Measurements from ENCODE around the gene DYRK3.
"Not testable (repeated sequence)": the region's sequence is repeated elsewhere in the genome, so short reads cannot be mapped to it uniquely, and the experiment has no call there.

The DYRK3 gene

GRCh38 chr1:206612129-206612876 is 23.0 kb upstream of the DYRK3 start, which contains the start of gene EIF2D:
Gene EIF2D, minus strand, starts transcription at chr1:206612465. Its CDS starts 123 bp downstream, at chr1:206612342.
- Histone ChIP-seq H2AFZ (ENCODE audit: low read depth) (peak within 1 kb of the TSS; percentile 93), H3K4me1 (ENCODE audit: low read depth, poor library complexity, severe bottlenecking) (peaks cover 20% of the 10 kb centered on the region), H3K4me3 (IDR thresholded peaks at IDR 0.05; ENCODE audit: insufficient read depth, low read depth, low read length) (peak within 1 kb of the TSS; percentile 99), H4K20me1 (ENCODE audit: insufficient read depth) (no peaks in the 10 kb centered on the region), H3K36me3 (ENCODE audit: insufficient read depth) (no peaks in the 10 kb centered on the region), H3K9ac (peak within 1 kb of the TSS; percentile 94), H3K4me2 (peak within 1 kb of the TSS; percentile 84), H3K27me3 (ENCODE audit: insufficient read depth, low read depth) (no peaks in the 10 kb centered on the region), H3K79me2 (ENCODE audit: insufficient read depth, low read depth) (peaks cover 10% of the 10 kb centered on the region; the same call in 1 of the 2 replicates), H3K27ac (peak within 1 kb of the TSS; percentile 63)
- TF ChIP-seq, protein P1, sequence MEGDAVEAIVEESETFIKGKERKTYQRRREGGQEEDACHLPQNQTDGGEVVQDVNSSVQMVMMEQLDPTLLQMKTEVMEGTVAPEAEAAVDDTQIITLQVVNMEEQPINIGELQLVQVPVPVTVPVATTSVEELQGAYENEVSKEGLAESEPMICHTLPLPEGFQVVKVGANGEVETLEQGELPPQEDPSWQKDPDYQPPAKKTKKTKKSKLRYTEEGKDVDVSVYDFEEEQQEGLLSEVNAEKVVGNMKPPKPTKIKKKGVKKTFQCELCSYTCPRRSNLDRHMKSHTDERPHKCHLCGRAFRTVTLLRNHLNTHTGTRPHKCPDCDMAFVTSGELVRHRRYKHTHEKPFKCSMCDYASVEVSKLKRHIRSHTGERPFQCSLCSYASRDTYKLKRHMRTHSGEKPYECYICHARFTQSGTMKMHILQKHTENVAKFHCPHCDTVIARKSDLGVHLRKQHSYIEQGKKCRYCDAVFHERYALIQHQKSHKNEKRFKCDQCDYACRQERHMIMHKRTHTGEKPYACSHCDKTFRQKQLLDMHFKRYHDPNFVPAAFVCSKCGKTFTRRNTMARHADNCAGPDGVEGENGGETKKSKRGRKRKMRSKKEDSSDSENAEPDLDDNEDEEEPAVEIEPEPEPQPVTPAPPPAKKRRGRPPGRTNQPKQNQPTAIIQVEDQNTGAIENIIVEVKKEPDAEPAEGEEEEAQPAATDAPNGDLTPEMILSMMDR (conservative IDR thresholded peaks at IDR 0.05; ENCODE audit: low read depth, low read length), result peak; percentile 90

DNA sequence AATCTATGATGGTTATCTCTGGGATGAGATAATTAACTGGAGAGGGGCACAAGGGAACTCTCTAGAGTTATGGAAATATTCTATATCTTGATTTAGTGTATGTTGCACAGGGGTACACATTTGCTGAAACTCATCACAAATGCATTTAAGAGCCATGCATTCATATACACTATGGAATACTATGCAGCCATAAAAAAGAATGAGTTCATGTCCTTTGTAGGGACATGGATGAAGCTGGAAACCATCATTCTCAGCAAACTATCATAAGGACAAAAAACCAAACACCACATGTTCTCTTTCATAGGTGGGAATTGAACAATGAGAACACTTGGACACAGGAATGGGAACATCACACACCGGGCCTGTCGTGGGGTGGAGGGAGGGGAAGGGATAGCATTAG is 8.9 kb upstream of the DYRK3 start:
- not testable (repeated sequence) for H3K4me2 ChIP-seq; H2AFZ ChIP-seq (ENCODE audit: low read depth); H4K20me1 ChIP-seq (ENCODE audit: insufficient read depth); H3K4me3 ChIP-seq (IDR thresholded peaks at IDR 0.05; ENCODE audit: insufficient read depth, low read depth, low read length); H3K27ac ChIP-seq; H3K27me3 ChIP-seq (ENCODE audit: insufficient read depth, low read depth); H3K4me1 ChIP-seq (ENCODE audit: low read depth, poor library complexity, severe bottlenecking); H3K9ac ChIP-seq; H3K79me2 ChIP-seq (ENCODE audit: insufficient read depth, low read depth); H3K36me3 ChIP-seq (ENCODE audit: insufficient read depth)

- Histone ChIP-seq H3K36me3 (ENCODE audit: insufficient read depth) (no peaks in the 10 kb centered on the region), H2AFZ (ENCODE audit: low read depth) (no peak overlapping the region), H4K20me1 (ENCODE audit: insufficient read depth) (no peaks in the 10 kb centered on the region), H3K4me1 (ENCODE audit: low read depth, poor library complexity, severe bottlenecking) (peaks cover 5% of the 10 kb centered on the region), H3K4me2 (no peak overlapping the region), H3K27ac (no peak overlapping the region), H3K4me3 (IDR thresholded peaks at IDR 0.05; ENCODE audit: insufficient read depth, low read depth, low read length) (no peak overlapping the region), H3K27me3 (ENCODE audit: insufficient read depth, low read depth) (peaks cover 6% of the 10 kb centered on the region; the same call in 1 of the 2 replicates), H3K9ac (no peak overlapping the region), H3K79me2 (ENCODE audit: insufficient read depth, low read depth) (no peaks in the 10 kb centered on the region)
- TF ChIP-seq, protein P1 (conservative IDR thresholded peaks at IDR 0.05; ENCODE audit: low read depth, low read length), result no peak
Observed at GRCh38 chr1:206628916-206629315, 6.4 kb upstream of the DYRK3 start.

GRCh38 chr1:206631085-206631509 is 4.2 kb upstream of the DYRK3 start:
- Histone ChIP-seq H2AFZ (ENCODE audit: low read depth) (no peak overlapping the region), H3K27ac (no peak overlapping the region), H3K36me3 (ENCODE audit: insufficient read depth) (no peaks in the 10 kb centered on the region), H3K4me1 (ENCODE audit: low read depth, poor library complexity, severe bottlenecking) (peaks cover 17% of the 10 kb centered on the region), H3K4me3 (IDR thresholded peaks at IDR 0.05; ENCODE audit: insufficient read depth, low read depth, low read length) (no peak overlapping the region), H3K4me2 (no peak overlapping the region), H3K27me3 (ENCODE audit: insufficient read depth, low read depth) (peaks cover 6% of the 10 kb centered on the region; the same call in 1 of the 2 replicates), H3K9ac (no peak overlapping the region), H4K20me1 (ENCODE audit: insufficient read depth) (no peaks in the 10 kb centered on the region), H3K79me2 (ENCODE audit: insufficient read depth, low read depth) (no peaks in the 10 kb centered on the region)
- TF ChIP-seq, protein P1 (conservative IDR thresholded peaks at IDR 0.05; ENCODE audit: low read depth, low read length), result peak; percentile 65

DNA sequence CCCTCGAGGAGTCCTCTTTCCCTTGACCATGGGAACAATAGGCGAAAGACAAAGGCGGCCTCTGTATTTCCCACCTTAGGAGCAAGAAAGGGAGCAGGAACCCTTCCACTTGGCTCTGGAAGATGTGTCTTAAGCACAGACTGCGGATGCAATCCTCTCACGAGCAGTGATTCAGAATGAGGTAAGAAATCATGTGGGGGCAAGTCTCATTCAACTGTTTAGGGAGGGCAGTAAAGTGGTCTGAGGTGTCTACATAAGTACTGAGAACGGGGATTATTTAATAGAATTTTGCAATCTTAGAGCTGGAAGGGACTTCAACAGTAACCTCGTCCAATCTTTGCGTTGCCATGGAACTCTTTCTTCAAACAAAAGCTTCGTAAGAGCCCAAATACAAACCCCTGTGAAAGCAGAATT is 1.6 kb upstream of the DYRK3 start:
- H3K36me3 ChIP-seq (ENCODE audit: insufficient read depth), result no peaks in the 10 kb centered on the region
- H3K4me1 ChIP-seq (ENCODE audit: low read depth, poor library complexity, severe bottlenecking), result peaks cover 20% of the 10 kb centered on the region
- H3K9ac ChIP-seq, result no peak overlapping the region
- H2AFZ ChIP-seq (ENCODE audit: low read depth), result no peak overlapping the region
- TF ChIP-seq, protein P1 (conservative IDR thresholded peaks at IDR 0.05; ENCODE audit: low read depth, low read length), result no peak
- H3K27me3 ChIP-seq (ENCODE audit: insufficient read depth, low read depth), result peaks cover 6% of the 10 kb centered on the region; the same call in 1 of the 2 replicates
- no peaks in the 10 kb centered on the region for H3K79me2 ChIP-seq (ENCODE audit: insufficient read depth, low read depth)
- H3K4me3 ChIP-seq (IDR thresholded peaks at IDR 0.05; ENCODE audit: insufficient read depth, low read depth, low read length), result no peak overlapping the region
- H3K4me2 ChIP-seq, result no peak overlapping the region
- H4K20me1 ChIP-seq (ENCODE audit: insufficient read depth), result no peaks in the 10 kb centered on the region
- H3K27ac ChIP-seq, result no peak overlapping the region
